Activated CD8-positive, alpha-beta memory T cell treated with anti-CD3 and anti-CD28 coated beads, Interleukin-2, amount 50 U/mL, for 1 hour (primary cell): ENCODE data around the gene CDK11B.
"Not testable (repeated sequence)": the region's sequence is repeated elsewhere in the genome, so short reads cannot be mapped to it uniquely, and the experiment has no call there.

ENCODE experiments used
- DNase-seq: peaks from one replicate; pipeline ENCODE4 v3.0.0-alpha.2; 2020; ENCODE audit errors: extremely low read depth

The CDK11B gene

DNA sequence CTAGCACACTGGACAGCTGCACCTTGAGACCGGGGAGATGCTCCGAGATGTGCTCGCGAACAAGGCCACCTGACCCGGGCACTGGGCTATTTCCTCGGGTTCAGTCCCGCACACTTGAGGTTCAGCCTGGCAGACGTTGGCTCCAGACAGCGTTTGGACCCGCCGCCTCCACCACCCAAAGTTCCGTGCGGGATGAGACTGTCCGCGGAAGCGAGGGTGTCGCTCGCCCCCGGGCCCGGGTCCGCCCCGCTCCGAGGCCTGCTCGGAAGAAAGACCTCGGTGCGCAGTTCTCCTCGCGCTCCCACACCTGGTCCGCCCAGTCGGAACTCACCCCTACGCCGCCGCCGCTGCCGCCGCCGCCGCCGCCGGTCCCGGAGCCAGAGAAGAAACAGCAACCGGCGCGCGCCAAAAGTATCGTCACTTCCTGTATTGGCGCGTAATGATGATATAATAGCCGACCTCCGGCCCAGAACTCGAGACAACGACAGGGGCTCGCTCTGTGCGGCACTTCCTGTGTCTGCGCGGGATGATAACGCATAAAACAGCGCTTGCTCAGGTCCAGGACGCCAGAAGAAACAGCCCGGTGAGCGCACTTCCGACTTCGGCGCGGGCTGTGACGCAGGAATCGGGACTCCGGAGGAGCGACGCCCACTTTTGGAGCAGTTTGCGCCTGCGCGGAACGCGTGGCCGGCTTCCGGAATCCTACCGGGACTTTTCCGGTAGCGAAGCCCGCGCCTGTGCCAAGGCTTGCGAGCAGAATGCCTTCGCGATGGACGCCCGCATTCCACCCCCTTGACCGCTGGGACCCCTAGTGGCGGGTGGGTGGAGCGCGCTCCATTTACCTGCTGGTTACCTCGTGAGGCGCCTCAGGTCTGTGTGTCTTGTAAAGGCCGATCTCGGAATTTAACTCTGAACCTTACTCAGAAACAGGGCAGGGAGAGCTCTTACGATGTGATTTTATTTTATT is at the start of gene CDK11B:
TSS of gene CDK11B (minus strand) at position 422 of the 967 bp plus-strand sequence. CDS start 1,519 bp downstream, outside the sequence.
- DNase-seq = peak; percentile 93

DNA sequence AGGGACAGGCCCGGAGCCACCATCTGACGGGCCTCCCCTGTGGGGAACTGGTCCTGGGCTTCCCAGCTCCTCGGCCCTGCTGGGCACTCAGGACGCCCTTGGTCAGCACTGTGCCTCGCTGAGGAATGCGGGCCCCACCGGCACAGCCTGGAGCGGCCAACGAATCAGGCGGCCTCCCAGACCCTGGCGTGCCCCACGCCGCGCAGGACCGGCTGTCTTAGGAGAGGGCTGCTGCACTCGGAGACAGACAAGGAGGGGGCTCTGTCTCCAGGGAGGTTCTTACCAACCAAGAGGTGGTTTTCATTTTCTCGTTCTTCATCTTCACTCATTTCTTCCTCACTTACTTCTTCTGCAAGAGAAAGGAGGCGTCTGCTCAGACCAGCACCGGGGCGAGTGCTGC is 49.1 kb upstream of the CDK11B start:
- DNase-seq = not testable (repeated sequence)

DNA sequence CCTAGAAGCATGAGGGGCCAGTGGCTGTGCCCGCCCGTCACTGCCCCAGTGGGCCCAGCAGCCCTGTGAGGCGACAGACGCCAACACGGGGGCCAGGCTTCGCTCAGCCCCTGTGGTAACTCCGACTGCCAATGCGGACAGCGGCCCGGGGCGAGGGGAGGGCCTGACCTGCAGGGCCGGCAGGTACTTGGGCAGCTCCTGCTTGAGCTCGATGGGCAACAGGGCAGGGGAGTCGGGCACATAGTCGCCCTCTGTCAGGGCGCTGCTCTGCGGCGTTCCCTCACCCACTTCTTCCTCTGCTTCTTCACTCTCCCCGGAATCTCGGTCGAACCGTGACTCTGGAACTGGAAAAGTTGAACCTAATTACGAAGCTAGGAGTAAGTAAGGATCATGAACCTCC is 48.4 kb upstream of the CDK11B start:
- not testable (repeated sequence) for DNase-seq

DNA sequence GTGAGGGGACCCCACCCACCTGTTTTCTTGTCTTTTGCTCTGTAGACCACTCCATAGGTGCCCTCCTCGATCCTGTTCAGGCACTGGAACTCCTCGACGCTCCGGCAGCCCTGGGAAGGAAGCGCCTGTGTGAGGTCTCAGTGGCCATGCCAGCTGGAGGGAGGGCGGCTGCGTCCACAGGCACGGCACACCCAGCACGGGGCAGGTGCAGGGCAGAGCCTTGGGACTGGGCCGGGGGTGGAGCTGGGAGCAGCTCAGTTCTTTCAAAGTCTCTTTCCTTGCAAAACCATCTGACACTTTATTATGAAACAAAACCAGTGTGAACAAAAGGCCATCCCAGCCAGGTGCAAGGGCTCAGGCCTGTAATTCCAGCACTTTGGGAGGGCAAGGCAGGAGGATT is 46.8 kb upstream of the CDK11B start:
- not testable (repeated sequence) for DNase-seq

DNA sequence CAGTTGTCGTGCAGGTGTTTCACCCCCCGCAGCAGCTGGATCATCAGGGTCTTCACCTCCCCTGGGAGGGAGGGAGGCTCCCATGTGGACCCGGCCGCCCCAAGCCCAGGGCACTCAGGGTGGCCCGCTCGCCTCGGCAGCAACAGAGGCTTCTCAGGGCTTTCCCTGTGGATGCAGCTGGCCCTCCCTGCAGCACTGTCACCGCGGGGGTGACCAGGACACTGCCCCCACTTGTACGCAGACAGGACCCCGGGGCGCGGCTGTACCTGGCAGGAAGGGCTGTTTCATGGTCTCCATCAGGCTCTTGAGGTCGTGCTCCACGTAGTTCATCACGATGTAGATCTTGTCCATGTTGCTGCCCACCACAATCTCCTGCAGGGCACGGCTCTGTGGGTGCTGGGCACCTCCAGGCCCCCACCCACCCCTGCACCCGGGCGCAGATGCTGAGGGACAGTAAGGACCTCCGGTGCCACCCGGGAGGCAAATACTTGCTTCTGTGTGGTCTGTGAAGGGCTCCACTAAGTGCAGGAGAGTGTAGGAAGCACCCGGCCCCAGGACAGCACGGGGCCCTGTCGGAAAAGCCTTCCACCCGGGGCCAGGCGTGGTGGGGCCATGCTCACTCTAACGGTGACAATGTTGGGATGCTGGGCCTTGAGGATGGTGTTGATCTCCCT is 45.6 kb upstream of the CDK11B start:
- DNase-seq = not testable (repeated sequence)

DNA sequence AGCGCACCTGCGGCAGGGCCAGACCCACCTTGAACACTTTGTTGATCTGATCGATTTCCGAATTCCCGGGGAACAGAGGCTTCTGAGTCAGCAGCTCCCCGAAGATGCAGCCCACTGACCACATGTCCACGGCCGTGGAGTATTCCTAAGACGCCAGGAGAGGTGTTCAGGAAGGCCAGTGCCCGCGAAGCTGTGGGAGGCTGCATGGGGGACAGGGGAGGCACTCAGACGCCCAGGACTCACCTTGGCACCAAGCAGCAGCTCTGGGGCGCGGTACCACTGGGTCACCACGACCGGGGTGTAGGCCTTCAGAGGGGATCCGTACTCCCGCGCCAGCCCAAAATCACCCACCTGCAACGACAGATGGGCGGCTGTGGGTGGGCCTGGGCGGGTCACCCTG is 45.0 kb upstream of the CDK11B start:
- DNase-seq = no peak

DNA sequence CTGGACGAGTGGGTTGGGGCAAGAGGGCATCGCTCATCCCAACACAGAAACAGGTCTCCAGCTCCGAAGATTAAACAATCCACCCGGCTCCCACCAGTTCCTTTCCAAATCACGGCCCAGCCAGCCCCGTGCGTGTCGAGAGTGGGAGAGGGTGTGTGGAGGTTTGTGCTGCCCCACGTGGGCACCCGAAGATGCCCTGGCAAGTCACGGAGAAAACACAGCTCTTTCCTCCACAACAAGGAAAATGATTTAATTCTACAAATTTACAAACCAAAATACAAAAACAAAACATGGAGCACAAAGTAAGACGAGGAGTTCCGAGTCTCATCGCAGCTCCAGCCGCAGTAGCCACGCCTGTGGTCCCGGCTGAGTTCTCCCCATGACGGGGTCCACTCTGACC is 43.7 kb upstream of the CDK11B start:
- not testable (repeated sequence) for DNase-seq

DNA sequence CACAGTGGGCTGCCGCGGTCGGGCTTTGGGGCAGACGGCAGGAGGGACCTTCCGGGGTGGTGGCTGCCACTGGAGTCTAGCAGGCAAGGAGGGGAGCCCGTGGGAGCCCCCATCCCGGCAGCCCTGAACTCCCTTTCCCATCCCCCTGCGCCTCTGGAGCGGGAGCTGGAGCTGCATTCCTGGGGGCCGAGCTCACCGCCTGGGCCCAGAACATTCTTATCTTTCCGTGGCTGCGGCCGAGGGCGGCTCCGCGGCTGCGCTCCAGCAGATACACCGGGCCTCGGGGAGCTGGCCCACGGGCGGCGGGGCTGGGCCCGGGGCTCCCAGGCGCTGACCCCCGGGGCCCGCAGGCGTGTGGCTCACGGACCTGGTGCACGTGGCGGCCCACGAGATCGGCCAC is 41.8 kb upstream of the CDK11B start:
- not testable (repeated sequence) for DNase-seq

DNA sequence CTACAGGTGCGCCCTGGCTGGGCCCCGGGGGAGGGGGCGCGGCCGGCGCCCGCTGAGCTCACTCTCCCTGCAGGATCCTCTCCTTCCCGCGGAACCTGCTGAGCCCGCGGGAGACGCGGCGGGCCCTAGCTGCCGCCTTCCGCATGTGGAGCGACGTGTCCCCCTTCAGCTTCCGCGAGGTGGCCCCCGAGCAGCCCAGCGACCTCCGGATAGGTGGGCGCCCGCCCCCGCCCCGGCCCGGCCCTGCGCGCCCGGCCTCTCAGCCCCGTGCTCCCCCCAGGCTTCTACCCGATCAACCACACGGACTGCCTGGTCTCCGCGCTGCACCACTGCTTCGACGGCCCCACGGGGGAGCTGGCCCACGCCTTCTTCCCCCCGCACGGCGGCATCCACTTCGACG is 41.3 kb upstream of the CDK11B start:
- DNase-seq = not testable (repeated sequence)

DNA sequence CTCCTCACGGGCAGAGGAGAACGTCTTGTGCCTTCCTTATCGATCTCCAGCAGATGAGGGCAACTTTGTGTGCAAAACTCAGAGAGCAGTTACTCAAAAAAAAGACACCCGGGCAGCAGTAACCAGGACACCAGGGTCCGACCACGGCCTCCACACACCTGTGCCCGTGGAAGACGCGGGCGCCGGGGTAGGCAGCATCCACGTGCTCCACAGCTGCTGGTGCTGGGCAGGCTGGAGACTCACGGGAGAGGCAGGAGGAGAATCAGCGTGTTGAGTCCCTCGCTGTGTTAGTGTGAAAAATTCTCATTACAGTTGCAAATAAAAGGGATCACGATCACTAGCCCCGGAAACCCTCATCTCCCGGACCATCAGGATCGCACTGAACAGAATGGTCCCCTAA is 40.3 kb upstream of the CDK11B start:
- not testable (repeated sequence) for DNase-seq

DNA sequence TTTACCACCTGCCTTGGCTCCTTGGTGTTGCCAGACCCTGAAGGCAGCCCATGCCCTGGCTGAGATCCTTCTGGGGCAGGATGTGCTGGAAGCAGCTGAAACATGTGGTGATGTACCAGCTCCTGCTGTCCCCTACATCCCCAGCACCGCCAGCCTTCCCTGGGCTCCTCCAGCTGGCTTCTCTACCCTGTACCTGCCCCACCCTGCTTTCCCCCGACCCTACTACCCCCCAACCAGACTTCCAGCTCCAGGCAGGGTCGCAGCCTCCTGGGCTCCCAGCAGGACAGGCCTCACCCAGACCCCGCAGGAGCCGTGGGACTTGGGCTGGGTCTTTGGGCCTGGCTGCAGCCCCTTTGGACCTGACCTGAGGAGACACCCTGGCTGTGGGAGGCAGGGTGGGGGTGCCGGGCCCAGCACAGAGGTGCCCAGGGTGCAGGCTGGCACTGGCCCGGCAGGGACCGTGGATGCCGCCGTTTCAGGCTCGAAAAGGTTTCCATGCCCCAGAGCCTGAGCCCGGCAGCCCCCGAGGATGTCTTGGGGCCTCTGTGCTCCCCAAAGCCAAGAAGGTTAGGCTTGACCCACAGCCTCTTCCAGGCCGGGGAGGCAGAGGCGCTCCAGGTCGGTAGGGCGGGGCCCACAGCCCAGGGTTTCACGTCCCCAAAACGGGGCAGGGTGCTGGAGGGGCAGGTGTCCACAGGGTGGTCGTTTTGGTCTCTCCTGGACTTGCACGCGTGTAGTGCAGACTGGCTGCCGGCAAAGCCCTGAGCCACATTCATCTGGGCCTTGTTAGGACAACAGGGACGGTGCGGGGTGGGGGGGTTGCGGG is 38.8 kb upstream of the CDK11B start:
- DNase-seq = not testable (repeated sequence)

DNA sequence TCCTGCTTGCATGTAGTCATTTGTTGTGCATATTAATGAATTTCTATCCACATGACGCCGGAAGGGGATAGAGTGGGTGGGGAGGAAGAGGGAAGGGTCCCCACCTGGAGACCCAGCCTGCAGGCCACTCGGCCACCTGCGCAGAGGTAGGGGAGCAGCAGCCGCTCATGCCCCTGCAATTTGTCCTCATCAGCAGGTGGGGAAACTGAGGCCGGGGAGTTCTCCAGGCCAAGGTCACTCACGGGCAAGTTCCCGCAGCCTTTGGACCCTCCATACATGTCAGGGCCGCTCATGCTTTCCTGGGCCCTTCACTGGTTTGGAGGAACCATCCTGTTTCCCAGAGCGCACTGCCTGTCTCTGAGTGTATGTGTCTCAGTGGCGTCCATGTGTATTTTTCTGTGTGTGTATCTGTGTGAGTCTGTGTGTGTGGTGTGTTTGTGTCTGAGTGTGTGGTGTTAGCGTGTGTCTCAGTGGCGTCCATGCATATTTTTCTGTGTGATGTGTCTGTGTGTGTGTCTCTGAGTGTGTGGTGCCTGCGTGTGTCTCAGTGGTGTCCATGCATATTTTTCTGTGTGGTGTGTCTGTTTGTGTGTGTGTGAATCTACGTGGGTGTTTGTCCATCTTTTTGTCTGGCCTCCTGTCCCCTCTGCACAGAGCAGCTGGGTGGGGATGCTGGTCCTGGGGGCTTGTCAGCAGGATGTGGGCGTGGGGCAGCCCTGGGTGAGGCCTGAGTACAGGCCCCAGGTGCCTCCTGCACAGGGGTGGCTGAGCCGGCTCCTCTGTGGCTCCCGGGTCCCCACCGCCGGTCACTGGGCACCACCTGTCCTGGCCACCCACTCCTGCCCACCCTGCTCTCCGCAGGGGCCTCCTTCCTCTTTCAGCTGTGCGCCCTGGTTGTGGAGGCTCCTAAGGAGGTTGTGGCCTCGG is 37.9 kb upstream of the CDK11B start:
- DNase-seq = not testable (repeated sequence)

DNA sequence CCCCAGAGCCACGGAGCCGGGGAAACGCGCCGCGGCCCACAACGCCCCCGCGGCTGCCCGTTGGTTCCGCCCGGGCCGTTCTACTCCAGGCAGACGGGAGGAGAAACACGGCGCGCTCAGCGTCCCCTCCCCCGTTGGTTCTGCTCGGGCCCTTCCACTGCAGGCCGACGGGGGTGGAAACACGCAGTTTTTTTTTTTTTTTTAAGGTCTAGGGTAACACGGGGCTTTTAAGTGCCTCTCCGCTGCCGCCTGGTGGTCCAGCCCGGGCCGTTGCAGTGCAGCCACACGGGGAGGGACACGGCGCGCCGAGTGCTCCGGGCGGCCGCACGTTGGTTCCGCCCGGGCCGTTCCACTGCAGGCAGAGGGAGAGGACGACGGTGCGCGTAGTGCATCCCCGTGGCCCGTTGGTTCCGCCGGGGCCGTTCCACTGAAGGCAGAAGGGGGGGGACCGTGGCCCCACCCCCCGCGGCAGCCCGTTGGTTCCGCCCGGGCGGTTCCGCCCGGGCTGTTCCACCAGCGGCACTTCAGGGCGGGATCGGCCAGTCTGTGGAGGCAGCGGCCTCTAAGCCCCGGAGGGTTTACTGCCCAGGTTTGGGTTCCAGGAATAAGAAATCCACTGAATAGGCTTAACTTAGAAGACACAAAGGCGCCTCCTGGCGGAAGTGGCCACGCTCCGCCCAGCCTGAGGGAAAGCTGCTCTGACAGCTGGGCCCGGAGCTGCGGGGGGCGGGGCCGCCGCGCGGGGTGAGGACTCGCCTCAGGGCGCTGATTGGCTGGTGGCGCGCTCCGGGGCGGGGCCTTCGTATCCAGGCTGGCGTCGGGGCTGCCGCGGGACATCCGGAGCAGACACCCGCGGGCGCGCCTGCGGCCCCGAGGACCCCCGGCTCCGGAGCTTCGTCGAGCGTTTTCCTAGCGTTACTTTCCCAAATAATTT is 34.2 kb upstream of the CDK11B start, which contains the start of gene SLC35E2B:
TSS of gene SLC35E2B (minus strand) at position 82 of the 934 bp plus-strand sequence. CDS start 16,096 bp downstream, outside the sequence.
- DNase-seq = peak; percentile 90

DNA sequence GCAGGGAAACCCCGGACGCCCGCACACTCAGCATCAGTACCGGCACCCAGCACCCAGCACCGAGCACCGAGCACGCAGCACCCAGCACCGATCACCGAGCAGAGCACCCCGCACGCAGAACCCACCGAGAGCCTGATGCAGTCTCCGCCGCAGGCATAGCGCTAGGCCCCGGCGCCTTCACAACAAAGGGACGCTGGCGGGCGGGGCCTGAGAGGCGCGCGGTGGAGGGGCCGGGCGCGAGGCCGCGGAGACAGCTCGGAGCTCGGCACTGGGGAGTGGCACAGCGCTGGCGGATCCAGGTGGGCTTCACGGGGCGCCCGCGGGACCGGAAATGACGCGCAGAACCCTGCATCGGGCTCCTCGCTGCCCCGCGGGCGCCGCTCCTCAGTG is 33.5 kb upstream of the CDK11B start:
- DNase-seq = peak; percentile 64

DNA sequence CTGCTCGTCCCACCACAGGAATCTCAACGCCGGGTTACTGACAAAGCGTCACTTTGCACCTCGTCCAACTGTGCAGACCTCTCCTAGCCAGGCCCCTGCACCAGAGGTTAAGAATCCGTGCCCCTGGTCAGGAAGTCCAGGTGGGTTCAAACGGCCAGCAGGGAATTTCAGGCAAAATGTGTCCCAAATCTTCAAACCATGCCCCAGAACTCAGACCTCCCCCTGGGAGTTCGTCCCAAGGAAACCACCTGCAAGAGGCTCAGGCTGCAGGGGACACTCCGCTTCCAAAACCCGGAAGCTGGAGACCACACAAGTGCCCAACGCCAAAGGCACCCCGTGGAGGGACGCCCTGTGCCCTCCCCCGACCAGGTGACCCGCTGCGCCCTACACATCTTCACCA is 32.6 kb upstream of the CDK11B start:
- DNase-seq = not testable (repeated sequence)

DNA sequence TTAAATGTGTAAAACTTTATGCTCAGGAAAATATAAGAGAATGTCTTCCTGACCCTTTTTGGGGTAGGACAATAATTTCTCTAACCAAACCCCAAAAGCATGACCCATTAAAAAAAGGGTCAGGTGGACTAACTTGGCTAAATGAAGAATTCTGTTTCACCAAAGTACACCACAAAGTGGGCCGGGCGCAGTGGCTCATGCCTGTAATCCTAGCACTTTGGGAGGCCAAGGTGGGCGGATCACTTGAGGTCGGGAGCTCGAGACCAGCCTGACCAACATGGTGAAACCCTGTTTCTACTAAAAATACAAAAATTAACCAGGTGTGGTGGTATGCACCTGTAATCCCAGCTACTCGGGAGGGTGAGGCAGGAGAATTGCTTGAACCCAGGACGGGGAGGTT is 30.7 kb upstream of the CDK11B start:
- DNase-seq = not testable (repeated sequence)

DNA sequence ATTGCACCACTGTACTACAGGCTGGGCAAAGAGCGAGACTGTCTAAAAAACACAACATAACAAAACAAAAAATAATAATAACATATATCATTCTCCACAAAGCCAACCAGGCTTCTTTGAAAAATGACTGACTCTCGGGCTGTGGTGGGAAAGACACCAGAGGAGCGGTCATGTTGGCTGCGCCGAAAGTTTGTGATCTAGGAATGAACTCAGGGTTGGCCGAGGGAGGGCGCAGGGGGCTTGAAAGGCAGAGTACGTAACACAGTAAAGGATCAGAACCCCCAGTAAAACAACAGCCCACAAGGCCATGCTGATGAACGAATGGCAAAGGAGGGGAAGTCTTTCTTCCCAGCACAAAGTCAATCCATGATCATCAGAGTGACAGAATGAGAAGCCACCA is 29.0 kb upstream of the CDK11B start:
- DNase-seq = no peak

DNA sequence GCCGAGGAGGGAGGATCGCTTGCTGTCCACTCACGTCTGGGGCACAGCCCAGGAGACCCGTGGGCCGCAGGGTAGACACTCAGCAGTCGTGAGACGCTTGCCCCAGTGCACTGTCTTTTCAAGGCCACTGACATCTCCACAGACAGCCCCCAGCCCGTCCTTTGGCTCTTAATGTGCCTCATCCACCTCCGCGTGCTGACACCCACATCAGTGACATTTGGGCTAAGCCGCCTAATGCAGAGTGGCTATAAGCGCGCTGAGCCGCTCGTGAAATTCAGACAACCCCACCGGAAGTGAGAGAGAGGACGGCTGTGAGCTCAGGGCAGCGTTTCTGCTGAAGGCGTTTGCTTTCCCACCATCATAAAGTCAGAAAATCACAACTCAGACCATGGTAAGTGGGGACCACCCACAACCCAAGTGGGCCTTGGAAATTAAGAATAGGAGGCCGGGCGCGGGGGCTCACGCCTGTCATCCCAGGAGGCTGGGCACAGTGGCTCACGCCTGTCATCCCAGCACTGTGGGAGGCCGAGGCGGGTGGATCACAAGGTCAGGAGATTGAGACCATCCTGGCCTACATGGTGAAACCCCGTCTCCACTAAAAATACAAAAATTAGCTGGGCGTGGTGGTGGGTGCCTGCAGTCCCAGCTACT is 25.4 kb upstream of the CDK11B start:
- no peak for DNase-seq
